WTC11 (cell line): ENCODE results near the gene FGF11. TPM values are rescaled to one million over a fixed set of nuclear protein-coding genes. Genes with fewer than 3 reads are reported as not detected.

Experiments
- ATAC-seq: fragments of 200-7000 bp; cut with Tn5 transposase; 2 replicates; pipeline ENCODE4 v1.10.0; 2021; ENCODE audit warnings: mild to moderate bottlenecking, moderate library complexity
- CTCF ChIA-PET: fragments of 300-600 bp; sonication (Branson Sonifier 250); formaldehyde crosslinking; loops from one replicate; lab custom pipeline; 2021; ENCODE audit warnings: antibody characterized with exemption; lab: Charles Lee
- POLR2A ChIA-PET: fragments of 350-600 bp; sonication (Branson Sonifier 250); formaldehyde crosslinking; loops from one replicate; lab custom pipeline; 2021; ENCODE audit warnings: antibody characterized with exemption; lab: Charles Lee
- DNase-seq: peaks from one replicate; pipeline ENCODE4 v3.0.0; 2021; ENCODE audit warnings: low spot score
- H3K27ac Mint-ChIP-seq: 2 replicates; pipeline ENCODE4 v1.8.0; 2021; ENCODE audit warnings: mixed read lengths
- H3K27me3 Mint-ChIP-seq: 2 replicates; pipeline ENCODE4 v1.8.0; 2021; ENCODE audit warnings: low read depth, mild to moderate bottlenecking, moderate library complexity, mixed read lengths
- H3K36me3 Mint-ChIP-seq: 2 replicates; pipeline ENCODE4 v1.8.0; 2021; ENCODE audit warnings: mixed read lengths
- H3K4me1 Mint-ChIP-seq: 2 replicates; pipeline ENCODE4 v1.8.0; 2022; ENCODE audit warnings: mixed read lengths
- H3K4me3 Mint-ChIP-seq: 2 replicates; pipeline ENCODE4 v1.8.0; 2021; ENCODE audit warnings: mild to moderate bottlenecking, moderate library complexity, mixed read lengths
- H3K9me3 Mint-ChIP-seq: 2 replicates; pipeline ENCODE4 v1.8.0; 2021; ENCODE audit warnings: mixed read lengths
- ETV6 ChIP-seq: sonication (generic); formaldehyde crosslinking; IDR thresholded peaks from 2 replicates; pipeline ENCODE4 v1.8.1; 2022; ENCODE audit warnings: mild to moderate bottlenecking, missing genetic modification reagents
- FOXP1 ChIP-seq: sonication (generic); formaldehyde crosslinking; IDR thresholded peaks from 2 replicates; pipeline ENCODE4 v1.8.0; 2022; ENCODE audit warnings: missing genetic modification reagents, mild to moderate bottlenecking, moderate library complexity, borderline replicate concordance
- HMGA2 ChIP-seq: fragments of 250-450 bp; sonication (Bioruptor Pico); IDR thresholded peaks from 2 replicates; pipeline ENCODE4 v1.4.0; 2021; ENCODE audit warnings: mild to moderate bottlenecking, moderate library complexity
- JAZF1 ChIP-seq: fragments of 250-450 bp; sonication (Bioruptor Pico); IDR thresholded peaks from 2 replicates; pipeline ENCODE4 v1.9.0; 2021; ENCODE audit warnings: moderate library complexity, mild to moderate bottlenecking, inconsistent platforms
- NFE2L1 ChIP-seq: sonication (generic); formaldehyde crosslinking; IDR thresholded peaks from 2 replicates; pipeline ENCODE4 v1.8.1; 2023; ENCODE audit warnings: missing genetic modification reagents
- PRRX2 ChIP-seq: fragments of 250-450 bp; sonication (Bioruptor Pico); IDR thresholded peaks from 2 replicates; pipeline ENCODE4 v1.8.0; 2021; ENCODE audit warnings: mild to moderate bottlenecking
- SMAD3 ChIP-seq: sonication (generic); formaldehyde crosslinking; IDR thresholded peaks from 2 replicates; pipeline ENCODE4 v1.8.0; 2022; ENCODE audit warnings: missing genetic modification reagents, mild to moderate bottlenecking, borderline replicate concordance
- SP1 ChIP-seq: sonication (generic); formaldehyde crosslinking; conservative IDR thresholded peaks from 2 replicates; pipeline ENCODE4 v1.8.1; 2022; ENCODE audit warnings: missing genetic modification reagents
- TEAD1 ChIP-seq: sonication (generic); formaldehyde crosslinking; IDR thresholded peaks from 2 replicates; pipeline ENCODE4 v1.8.0; 2022; ENCODE audit warnings: mild to moderate bottlenecking, missing genetic modification reagents
- total RNA-seq: library from RNA; stranded (reverse); gene quantifications from 3 replicates; pipeline ENCODE4 v1.2.3, GENCODE V29; 2021
- TF ChIP-seq, protein P1 (sequence below): sonication (generic); formaldehyde crosslinking; IDR thresholded peaks from 2 replicates; pipeline ENCODE4 v1.8.1; 2022; ENCODE audit warnings: mild to moderate bottlenecking, moderate library complexity, missing genetic modification reagents
- TF ChIP-seq, protein P2 (sequence below): sonication (generic); formaldehyde crosslinking; IDR thresholded peaks from 2 replicates; pipeline ENCODE4 v1.8.1; 2023; ENCODE audit warnings: mild to moderate bottlenecking, moderate library complexity, missing genetic modification reagents
- TF ChIP-seq, protein P3 (sequence below): sonication (generic); formaldehyde crosslinking; IDR thresholded peaks from 2 replicates; pipeline ENCODE4 v1.8.0; 2023; ENCODE audit warnings: missing genetic modification reagents
- TF ChIP-seq, protein P4 (sequence below): sonication (generic); formaldehyde crosslinking; IDR thresholded peaks from 2 replicates; pipeline ENCODE4 v1.8.1; 2023; ENCODE audit warnings: mild to moderate bottlenecking, missing genetic modification reagents, borderline replicate concordance
- TF ChIP-seq, protein P5 (sequence below): fragments of 250-450 bp; sonication (Bioruptor Pico); conservative IDR thresholded peaks from 2 replicates; pipeline ENCODE4 v1.9.0; 2021; ENCODE audit warnings: mild to moderate bottlenecking
- TF ChIP-seq, protein P6 (sequence below): sonication (generic); formaldehyde crosslinking; IDR thresholded peaks from 2 replicates; pipeline ENCODE4 v1.8.0; 2022; ENCODE audit warnings: mild to moderate bottlenecking, missing genetic modification reagents
- TF ChIP-seq, protein P7 (sequence below): sonication (generic); formaldehyde crosslinking; IDR thresholded peaks from 2 replicates; pipeline ENCODE4 v1.8.1; 2022; ENCODE audit warnings: missing genetic modification reagents, borderline replicate concordance
- TF ChIP-seq, protein P8 (sequence below): sonication (generic); formaldehyde crosslinking; IDR thresholded peaks from 2 replicates; pipeline ENCODE4 v1.8.1; 2022; ENCODE audit warnings: mild to moderate bottlenecking, missing genetic modification reagents, moderate library complexity, borderline replicate concordance
- TF ChIP-seq, protein P9 (sequence below): fragments of 250-450 bp; sonication (Bioruptor Pico); IDR thresholded peaks from 2 replicates; pipeline ENCODE4 v2.1.2; 2022; ENCODE audit warnings: mild to moderate bottlenecking, moderate library complexity

FGF11 gene
- total RNA-seq, 1 experiment from 2014 or later = 19.8 TPM

DNA sequence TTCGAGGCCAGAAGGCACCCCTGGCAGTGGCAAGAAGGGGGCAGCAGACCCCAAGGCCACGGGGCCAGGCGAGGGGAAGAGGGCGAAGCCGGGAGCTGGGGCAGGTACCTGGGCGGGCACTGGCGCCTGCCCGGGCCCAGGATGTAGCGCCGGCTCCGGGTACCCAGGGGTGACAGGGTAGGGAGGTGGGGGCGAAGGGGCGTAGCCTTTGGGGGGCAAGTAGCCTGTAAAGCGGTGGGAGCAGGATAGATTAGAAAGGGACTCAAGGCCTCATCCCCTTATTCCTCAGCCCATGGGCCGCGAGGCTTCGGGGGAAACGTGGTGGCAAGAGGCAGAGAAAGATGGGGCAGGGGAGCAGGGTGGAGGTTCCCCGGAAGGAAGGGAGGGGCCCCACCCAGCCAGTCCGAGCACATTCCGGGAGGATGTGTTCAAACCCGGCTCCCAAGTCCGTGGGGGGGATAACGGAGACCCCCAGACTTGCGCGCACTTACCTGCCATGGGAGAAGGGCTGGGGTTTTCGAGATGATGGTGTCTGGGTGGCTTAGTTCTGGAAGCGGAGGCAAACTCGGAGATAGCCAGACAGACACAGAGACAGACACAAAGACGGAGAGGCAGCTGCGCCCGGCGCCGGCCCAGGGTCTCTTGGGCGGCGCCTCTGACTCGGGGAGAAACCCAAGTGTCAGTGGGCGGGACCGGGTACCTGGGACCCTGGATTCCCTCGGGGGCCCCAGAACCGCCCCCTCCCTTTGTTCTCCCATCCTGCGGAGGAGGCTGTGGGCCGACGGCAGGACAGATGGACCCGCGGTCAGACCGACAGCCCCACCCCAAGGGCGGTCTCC lies 45.5 kb upstream of the FGF11 start (continued):
- TF ChIP-seq SMAD3 (CRISPR knock-in tag) = no peak
- no peak for TF ChIP-seq NFE2L1 (CRISPR knock-in tag)
- TF ChIP-seq, protein P1, sequence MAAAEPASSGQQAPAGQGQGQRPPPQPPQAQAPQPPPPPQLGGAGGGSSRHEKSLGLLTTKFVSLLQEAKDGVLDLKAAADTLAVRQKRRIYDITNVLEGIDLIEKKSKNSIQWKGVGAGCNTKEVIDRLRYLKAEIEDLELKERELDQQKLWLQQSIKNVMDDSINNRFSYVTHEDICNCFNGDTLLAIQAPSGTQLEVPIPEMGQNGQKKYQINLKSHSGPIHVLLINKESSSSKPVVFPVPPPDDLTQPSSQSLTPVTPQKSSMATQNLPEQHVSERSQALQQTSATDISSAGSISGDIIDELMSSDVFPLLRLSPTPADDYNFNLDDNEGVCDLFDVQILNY (CRISPR knock-in tag) = peak; percentile 24; the same call in 1 of the 2 replicates
- no peak for TF ChIP-seq JAZF1 (CRISPR knock-in tag)
- TF ChIP-seq, protein P2, sequence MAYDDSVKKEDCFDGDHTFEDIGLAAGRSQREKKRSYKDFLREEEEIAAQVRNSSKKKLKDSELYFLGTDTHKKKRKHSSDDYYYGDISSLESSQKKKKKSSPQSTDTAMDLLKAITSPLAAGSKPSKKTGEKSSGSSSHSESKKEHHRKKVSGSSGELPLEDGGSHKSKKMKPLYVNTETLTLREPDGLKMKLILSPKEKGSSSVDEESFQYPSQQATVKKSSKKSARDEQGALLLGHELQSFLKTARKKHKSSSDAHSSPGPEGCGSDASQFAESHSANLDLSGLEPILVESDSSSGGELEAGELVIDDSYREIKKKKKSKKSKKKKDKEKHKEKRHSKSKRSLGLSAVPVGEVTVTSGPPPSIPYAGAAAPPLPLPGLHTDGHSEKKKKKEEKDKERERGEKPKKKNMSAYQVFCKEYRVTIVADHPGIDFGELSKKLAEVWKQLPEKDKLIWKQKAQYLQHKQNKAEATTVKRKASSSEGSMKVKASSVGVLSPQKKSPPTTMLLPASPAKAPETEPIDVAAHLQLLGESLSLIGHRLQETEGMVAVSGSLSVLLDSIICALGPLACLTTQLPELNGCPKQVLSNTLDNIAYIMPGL (CRISPR knock-in tag) = no peak
- no peak for TF ChIP-seq PRRX2
- no peak for TF ChIP-seq HMGA2 (CRISPR knock-in tag)
- TF ChIP-seq, protein P3, sequence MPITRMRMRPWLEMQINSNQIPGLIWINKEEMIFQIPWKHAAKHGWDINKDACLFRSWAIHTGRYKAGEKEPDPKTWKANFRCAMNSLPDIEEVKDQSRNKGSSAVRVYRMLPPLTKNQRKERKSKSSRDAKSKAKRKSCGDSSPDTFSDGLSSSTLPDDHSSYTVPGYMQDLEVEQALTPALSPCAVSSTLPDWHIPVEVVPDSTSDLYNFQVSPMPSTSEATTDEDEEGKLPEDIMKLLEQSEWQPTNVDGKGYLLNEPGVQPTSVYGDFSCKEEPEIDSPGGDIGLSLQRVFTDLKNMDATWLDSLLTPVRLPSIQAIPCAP (CRISPR knock-in tag) = no peak
- TF ChIP-seq, protein P4, sequence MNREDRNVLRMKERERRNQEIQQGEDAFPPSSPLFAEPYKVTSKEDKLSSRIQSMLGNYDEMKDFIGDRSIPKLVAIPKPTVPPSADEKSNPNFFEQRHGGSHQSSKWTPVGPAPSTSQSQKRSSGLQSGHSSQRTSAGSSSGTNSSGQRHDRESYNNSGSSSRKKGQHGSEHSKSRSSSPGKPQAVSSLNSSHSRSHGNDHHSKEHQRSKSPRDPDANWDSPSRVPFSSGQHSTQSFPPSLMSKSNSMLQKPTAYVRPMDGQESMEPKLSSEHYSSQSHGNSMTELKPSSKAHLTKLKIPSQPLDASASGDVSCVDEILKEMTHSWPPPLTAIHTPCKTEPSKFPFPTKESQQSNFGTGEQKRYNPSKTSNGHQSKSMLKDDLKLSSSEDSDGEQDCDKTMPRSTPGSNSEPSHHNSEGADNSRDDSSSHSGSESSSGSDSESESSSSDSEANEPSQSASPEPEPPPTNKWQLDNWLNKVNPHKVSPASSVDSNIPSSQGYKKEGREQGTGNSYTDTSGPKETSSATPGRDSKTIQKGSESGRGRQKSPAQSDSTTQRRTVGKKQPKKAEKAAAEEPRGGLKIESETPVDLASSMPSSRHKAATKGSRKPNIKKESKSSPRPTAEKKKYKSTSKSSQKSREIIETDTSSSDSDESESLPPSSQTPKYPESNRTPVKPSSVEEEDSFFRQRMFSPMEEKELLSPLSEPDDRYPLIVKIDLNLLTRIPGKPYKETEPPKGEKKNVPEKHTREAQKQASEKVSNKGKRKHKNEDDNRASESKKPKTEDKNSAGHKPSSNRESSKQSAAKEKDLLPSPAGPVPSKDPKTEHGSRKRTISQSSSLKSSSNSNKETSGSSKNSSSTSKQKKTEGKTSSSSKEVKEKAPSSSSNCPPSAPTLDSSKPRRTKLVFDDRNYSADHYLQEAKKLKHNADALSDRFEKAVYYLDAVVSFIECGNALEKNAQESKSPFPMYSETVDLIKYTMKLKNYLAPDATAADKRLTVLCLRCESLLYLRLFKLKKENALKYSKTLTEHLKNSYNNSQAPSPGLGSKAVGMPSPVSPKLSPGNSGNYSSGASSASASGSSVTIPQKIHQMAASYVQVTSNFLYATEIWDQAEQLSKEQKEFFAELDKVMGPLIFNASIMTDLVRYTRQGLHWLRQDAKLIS (CRISPR knock-in tag) = no peak
- TF ChIP-seq, protein P5, sequence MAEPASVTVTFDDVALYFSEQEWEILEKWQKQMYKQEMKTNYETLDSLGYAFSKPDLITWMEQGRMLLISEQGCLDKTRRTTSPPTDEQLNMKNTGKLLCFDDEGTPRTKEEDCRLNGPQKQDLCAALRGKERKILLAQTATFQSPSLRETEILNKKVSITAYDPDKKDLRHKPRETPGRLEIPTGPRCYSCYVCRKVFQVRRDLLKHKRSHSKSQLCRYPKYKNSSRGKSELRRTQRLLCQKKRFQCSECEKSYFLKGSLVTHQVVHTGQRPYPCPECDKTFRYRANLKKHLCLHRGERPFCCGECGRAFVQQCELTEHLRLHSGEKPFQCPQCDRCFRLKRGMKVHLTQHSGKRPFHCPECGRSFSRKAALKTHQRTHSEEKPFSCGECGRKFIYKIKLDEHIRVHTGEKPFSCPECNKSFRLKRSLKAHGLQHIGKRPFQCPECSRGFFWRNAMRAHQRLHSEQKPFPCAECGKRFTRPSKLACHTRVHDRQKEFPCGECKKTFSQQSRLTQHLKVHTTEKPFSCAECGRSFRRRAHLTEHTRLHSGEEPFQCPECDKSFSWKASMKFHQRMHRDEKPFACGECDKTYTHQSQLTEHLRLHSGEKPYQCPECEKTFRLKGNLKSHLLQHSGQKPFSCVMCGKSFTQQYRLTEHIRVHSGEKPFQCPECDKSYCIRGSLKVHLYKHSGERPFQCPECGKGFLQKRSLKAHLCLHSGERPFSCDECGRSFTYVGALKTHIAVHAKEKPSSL (CRISPR knock-in tag) = no peak

DNA sequence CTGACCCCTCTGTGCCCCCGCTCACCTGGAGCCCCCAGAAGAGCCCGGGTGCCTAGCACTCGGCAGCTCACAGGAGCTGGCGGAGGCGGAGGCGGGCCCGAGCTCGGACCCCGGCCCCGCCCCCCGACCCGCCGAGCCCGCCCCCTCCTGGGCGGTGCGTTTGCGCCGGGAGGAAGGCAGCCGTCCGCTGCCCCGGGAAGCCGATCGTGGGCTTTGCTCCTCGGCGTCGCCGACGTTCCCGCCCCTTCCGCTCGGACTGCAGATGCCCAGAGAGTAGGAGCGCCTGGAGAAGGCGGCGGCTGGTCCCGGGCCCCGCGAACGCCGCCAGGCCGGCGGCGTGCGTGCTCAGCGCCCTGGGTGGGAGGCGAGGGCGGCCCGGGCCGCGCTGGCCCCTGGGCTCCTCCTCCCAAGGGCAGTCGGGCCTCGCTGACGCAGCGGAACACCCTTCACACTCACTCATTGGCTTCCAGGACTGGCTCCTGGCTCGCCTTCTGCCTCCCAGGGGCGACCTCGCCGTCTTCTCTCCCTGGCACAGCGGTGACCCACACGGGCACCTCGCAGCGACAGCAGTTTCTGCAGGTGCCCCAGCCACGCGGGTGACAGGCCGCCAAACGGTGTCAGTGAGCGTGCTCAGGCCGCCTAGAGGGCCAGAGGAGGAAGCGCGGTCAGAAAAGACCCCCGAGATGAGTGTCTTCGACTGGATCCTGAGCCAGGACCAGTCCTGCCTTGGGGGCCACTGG lies 44.7 kb upstream of the FGF11 start, which contains the start of gene PLSCR3:
PLSCR3 (minus strand) TSS at position 74 of the 740 bp plus-strand sequence. CDS start 415 bp downstream, outside the sequence.
- peak; percentile 78 for ATAC-seq
- Mint-ChIP-seq H3K27ac (peak within 1 kb of the TSS; percentile 85), H3K9me3 (no peaks in the 10 kb centered on the region), H3K4me3 (peak within 1 kb of the TSS; percentile 90), H3K36me3 (peaks cover 13% of the 10 kb centered on the region), H3K4me1 (peaks cover 11% of the 10 kb centered on the region), H3K27me3 (no peaks in the 10 kb centered on the region; the same call in 1 of the 2 replicates)
- peak; percentile 87 for DNase-seq
- CTCF ChIA-PET = interaction anchor here (0.6 to 4.1 kb wide), 34 partner anchors 9 to 323 kb away, joined by 3 to 59 read pairs (median 7); partner anchors contain the start of genes ACAP1, CHRNB1, FGF11 and NLGN2
- POLR2A ChIA-PET = interaction anchor here (0.9 to 2.1 kb wide), 4 partner anchors 9 to 18 kb away, joined by 3 to 10 read pairs (median 6); partner anchors contain the start of gene TMEM256
- TF ChIP-seq TEAD1 (peak; percentile 72; the same call in 1 of the 2 replicates), FOXP1 (CRISPR knock-in tag) (peak; percentile 59), ETV6 (CRISPR knock-in tag) (peak; percentile 30), SP1 (CRISPR knock-in tag) (peak; percentile 78)
- TF ChIP-seq, protein P6, sequence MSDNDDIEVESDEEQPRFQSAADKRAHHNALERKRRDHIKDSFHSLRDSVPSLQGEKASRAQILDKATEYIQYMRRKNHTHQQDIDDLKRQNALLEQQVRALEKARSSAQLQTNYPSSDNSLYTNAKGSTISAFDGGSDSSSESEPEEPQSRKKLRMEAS (CRISPR knock-in tag) = peak; percentile 85; the same call in 1 of the 2 replicates
- TF ChIP-seq, protein P7, sequence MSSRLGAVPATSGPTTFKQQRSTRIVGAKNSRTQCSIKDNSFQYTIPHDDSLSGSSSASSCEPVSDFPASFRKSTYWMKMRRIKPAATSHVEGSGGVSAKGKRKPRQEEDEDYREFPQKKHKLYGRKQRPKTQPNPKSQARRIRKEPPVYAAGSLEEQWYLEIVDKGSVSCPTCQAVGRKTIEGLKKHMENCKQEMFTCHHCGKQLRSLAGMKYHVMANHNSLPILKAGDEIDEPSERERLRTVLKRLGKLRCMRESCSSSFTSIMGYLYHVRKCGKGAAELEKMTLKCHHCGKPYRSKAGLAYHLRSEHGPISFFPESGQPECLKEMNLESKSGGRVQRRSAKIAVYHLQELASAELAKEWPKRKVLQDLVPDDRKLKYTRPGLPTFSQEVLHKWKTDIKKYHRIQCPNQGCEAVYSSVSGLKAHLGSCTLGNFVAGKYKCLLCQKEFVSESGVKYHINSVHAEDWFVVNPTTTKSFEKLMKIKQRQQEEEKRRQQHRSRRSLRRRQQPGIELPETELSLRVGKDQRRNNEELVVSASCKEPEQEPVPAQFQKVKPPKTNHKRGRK = no peak
- TF ChIP-seq, protein P8, sequence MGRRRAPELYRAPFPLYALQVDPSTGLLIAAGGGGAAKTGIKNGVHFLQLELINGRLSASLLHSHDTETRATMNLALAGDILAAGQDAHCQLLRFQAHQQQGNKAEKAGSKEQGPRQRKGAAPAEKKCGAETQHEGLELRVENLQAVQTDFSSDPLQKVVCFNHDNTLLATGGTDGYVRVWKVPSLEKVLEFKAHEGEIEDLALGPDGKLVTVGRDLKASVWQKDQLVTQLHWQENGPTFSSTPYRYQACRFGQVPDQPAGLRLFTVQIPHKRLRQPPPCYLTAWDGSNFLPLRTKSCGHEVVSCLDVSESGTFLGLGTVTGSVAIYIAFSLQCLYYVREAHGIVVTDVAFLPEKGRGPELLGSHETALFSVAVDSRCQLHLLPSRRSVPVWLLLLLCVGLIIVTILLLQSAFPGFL (CRISPR knock-in tag) = no peak
- TF ChIP-seq, protein P9, sequence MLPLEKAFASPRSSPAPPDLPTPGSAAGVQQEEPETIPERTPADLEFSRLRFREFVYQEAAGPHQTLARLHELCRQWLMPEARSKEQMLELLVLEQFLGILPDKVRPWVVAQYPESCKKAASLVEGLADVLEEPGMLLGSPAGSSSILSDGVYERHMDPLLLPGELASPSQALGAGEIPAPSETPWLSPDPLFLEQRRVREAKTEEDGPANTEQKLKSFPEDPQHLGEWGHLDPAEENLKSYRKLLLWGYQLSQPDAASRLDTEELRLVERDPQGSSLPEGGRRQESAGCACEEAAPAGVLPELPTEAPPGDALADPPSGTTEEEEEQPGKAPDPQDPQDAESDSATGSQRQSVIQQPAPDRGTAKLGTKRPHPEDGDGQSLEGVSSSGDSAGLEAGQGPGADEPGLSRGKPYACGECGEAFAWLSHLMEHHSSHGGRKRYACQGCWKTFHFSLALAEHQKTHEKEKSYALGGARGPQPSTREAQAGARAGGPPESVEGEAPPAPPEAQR (CRISPR knock-in tag) = no peak
